ENCODE measurements around the gene SHANK3.

Gene SHANK3

GRCh38 chr22:50699756-50700386, 27.2 kb downstream of the SHANK3 start:
- no peak for DNase-seq (ENCODE audit: low spot score)

GRCh38 chr22:50700387-50701075, 27.9 kb downstream of the SHANK3 start:
- no peak for DNase-seq (ENCODE audit: low spot score)

DNA sequence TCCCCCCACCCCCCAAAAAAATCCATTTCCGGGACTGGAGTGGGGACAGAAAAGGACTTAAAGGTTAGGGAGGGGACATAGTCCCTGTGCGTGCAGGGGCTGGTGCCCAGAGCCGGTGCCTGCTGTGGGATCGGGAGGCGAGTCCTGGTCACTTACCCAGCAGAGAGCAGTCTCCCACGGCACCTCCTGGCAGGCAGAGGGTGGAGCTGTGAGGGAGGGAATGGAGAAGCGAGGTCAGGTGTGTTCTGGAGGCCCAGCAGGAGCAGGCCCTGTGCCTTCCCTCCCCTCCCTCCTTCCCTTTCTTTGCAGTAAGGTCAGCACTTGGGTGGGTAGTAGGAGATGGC, 28.4 kb downstream of the SHANK3 start:
- DNase-seq (ENCODE audit: low spot score): no peak

DNA sequence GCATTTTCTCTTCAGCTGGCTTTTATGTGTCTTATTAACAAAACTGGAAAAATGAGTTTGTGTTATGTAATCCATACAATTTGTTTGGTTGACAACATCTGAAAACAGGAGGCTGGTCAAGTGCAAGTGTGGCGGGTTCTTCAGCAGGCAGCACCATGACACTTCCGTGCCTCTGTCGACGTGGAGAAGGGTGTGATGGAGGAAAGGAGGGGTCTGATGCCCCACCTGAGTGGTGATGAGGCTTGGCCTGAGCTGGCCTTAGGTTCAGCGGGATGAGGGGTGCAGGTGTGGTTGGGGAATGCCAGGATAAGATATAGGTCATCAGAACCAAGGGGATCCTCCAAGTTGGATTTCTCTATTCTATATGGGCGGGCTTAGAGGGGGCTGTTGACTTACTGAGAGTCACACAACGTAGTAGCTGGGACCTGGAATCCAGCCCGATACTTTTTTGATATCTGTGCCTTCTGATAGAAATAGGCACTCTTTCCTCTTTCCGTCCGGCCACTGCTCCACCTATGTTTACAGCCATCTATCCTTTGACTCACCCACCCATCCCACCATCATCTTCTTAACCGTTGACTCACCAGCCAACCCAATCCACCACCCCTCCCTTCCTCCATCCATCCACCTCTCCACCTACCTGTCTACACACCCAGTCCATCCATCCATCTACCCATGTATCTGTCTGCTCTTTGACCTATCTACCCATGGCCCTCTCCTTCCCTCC, 29.0 kb downstream of the SHANK3 start:
- DNase-seq (ENCODE audit: low spot score): no peak

- no peak for DNase-seq (ENCODE audit: low spot score)
These were observed 29.6 kb downstream of the SHANK3 start for GRCh38 chr22:50702261-50702671.

- no peak for DNase-seq (ENCODE audit: low spot score)
These were observed 30.4 kb downstream of the SHANK3 start for GRCh38 chr22:50702821-50703725.

DNA sequence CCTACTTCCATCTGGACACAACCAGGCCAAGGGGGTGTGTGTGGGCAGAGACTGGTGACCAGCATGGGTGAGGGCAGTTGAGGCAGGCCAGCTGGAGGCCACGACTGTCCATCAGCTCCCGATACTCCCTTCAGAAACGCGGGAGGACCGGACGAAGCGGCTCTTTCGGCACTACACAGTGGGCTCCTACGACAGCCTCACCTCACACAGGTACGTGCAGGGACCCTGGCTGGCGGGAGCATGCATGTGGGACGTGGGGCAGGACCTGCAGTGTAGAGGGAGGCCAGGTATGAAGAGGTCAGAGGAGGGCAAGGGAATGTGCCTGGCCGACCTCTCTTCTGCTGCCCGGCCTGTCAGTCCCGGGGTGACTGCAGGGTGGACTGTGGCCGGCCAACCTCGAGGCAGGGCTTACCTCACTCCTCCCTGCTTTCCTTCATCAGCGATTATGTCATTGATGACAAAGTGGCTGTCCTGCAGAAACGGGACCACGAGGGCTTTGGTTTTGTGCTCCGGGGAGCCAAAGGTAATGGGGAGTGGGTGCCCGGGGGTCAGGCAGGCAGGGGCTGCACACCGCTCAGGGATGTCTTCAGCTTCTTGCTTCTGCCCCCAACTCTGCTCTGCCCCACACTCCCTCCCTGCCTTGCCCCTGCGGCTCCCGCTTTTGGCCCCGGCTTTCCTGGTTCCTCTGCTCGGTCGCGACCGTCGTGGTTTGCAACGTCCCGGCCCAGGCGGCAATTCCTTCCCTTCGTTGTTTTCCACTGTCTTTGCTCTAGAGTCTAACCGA, 31.3 kb downstream of the SHANK3 start:
- no peak for DNase-seq (ENCODE audit: low spot score)

DNA sequence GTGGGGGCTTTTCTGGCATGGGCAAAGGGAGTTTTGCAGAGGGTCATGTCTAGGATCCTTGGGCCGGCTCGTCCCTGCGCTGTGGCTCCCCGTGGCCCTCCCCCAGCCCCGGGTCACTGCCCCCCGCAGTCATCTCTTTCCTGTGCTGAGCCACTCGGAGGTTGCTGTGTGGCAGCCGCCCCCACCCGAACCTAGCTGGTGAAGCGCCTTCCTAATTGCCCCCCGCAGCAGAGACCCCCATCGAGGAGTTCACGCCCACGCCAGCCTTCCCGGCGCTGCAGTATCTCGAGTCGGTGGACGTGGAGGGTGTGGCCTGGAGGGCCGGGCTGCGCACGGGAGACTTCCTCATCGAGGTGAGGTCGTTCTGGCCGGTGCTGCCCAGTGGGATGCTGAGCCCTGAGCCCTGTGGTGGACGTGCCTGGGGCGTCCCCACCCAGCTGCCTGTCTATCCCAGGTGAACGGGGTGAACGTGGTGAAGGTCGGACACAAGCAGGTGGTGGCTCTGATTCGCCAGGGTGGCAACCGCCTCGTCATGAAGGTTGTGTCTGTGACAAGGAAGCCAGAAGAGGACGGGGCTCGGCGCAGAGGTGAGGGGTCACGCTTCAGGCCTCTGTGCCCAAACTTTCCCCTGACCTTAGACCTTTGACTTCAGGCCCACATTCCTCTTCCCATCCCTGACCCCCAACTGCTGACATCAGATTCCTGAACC, 32.0 kb downstream of the SHANK3 start:
- DNase-seq (ENCODE audit: low spot score): no peak

GRCh38 chr22:50705219-50705691, 32.6 kb downstream of the SHANK3 start:
- no peak for DNase-seq (ENCODE audit: low spot score)

GRCh38 chr22:50705851-50706351, 33.3 kb downstream of the SHANK3 start:
- no peak for DNase-seq (ENCODE audit: low spot score)

DNA sequence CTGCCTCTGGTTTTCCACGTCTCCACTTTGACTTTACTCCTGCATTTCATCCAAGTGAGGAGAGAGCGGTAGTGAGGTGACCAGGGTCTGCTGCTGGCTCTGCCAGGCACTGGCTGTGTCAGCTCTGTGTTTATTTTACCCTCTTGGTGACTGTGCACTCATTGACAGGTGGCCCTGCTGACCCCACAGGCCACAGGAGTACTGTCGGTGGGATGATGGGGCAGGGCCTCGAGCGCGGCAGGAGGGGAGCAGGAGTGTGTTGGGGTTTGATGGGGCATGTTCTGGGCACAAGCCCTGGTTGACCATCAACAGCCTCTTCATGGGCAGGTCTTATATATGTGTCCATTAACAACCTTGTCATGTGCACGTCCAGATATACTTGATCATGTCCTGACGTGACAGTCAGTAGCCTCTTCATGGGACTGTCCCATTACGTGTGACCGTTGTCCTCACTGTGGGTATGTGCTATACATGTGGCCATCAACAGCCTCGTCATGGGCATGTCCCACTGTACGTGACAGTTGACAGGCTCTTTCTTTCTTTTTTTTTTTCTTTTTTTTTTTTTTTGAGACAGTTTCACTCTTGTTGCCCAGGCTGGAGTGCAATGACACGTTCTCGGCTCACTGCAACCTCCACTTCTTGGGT, 34.0 kb downstream of the SHANK3 start:
- no peak for DNase-seq (ENCODE audit: low spot score)

DNA sequence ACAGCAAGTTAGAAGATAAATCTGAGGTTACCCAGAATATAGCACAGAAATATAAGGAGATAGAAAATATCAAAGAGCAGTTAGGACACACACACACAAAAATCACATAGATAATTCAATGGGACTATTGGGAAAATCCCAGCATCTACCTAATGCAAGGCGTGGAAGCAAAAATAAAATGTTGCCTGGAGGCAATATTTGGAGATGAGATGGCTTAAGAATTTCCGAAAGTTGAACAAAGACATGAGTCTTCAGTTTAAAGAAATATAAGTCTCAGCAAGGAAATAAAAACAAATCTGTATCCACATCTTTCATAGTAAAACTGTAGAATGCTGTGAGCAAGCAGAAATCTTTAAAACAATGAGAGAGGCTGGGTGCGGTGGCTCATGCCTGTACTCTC, 35.9 kb downstream of the SHANK3 start:
- DNase-seq (ENCODE audit: low spot score): no peak

GRCh38 chr22:50708996-50709395, 36.4 kb downstream of the SHANK3 start:
- DNase-seq (ENCODE audit: low spot score): no peak

DNA sequence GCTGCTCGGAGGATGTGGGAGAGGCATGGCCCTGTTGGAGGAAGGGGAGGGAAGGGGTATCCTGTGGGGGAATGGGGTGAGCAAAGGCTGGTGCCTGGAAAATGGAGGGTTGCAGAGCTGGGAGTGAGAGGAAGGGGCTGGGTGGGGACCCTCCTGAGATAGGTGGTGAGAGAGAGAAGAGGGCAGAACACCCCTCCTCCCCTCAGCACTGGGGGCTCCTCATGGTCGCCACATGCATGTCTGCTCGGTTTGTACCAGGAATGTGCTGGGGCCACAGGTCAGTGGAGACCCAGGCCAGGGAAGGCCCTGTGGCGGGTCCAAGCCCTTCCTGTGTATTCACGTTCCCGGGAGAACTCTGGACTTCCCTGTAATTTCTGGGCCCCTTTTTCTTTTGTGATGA, 37.6 kb downstream of the SHANK3 start:
- no peak for DNase-seq (ENCODE audit: low spot score)

DNA sequence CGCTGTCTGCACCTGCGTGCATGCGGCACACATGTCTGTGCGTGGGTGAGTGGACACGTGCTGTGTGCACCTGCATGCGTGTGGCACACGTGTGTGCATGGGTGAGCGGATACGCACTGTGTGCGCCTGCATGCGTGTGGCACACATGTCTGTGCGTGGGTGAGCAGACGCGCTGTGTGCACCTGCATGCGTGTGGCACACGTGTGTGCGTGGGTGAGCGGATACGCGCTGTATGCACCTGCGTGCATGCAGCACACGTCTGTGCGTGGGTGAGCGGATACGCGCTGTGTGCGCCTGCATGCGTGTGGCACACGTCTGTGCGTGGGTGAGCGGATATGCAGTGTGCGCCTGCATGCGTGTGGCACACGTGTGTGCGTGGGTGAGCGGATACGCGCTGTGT, 38.3 kb downstream of the SHANK3 start:
- DNase-seq (ENCODE audit: low spot score): no peak

GRCh38 chr22:50711446-50712340, 39.1 kb downstream of the SHANK3 start:
- DNase-seq (ENCODE audit: low spot score): no peak

GRCh38 chr22:50712341-50713007, 39.9 kb downstream of the SHANK3 start:
- DNase-seq (ENCODE audit: low spot score): no peak

DNA sequence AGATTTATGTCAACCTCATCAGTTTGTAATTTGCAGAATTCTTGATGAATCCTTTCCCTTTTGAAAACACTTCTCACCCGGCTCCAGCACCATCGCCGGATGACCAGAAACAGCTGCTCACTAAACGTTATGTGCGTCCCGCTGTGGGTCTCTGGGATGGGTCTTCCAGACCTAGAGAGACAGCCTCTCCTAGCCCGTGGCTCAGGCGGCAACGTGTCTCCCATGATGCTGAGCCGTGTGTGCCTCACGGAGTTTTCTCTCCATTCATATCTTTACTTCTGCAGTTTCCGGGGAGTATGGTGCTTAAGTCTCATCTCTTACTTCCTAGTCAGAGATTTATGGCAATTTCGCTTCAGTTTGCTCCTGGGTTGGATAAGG, 40.4 kb downstream of the SHANK3 start:
- no peak for DNase-seq (ENCODE audit: low spot score)
